Measurements from ENCODE around the gene MAPK10. TPM values are rescaled to one million over a fixed set of nuclear protein-coding genes. Genes with fewer than 3 reads are reported as not detected.

MAPK10 gene
- total RNA-seq, 6 experiments from 2014 or later: 0.79 to 1.8 (median 1.1) TPM

GRCh38 chr4:86160426-86160825 is 199.4 kb downstream of the MAPK10 start:
- Mint-ChIP-seq H3K36me3 (ENCODE audit: low read depth) (no peaks in the 10 kb centered on the region), H3K27me3 (ENCODE audit: insufficient read depth) (peaks cover 1% of the 10 kb centered on the region), H3K9me3 (no peaks in the 10 kb centered on the region), H3K27ac (no peak overlapping the region), H3K4me1 (ENCODE audit: low read depth) (no peaks in the 10 kb centered on the region), H3K4me3 (no peak overlapping the region)
- TF ChIP-seq CTCF (IDR thresholded peaks at IDR 0.05): no peak
- DNase-seq: no peak

GRCh38 chr4:86159216-86159615 is 200.6 kb downstream of the MAPK10 start:
- H3K4me3 Mint-ChIP-seq: no peak overlapping the region
- no peaks in the 10 kb centered on the region for H3K4me1 Mint-ChIP-seq (ENCODE audit: low read depth)
- peaks cover 1% of the 10 kb centered on the region for H3K27me3 Mint-ChIP-seq (ENCODE audit: insufficient read depth)
- no peaks in the 10 kb centered on the region for H3K36me3 Mint-ChIP-seq (ENCODE audit: low read depth)
- H3K27ac Mint-ChIP-seq: no peak overlapping the region
- no peaks in the 10 kb centered on the region for H3K9me3 Mint-ChIP-seq
- DNase-seq: no peak
- TF ChIP-seq CTCF (IDR thresholded peaks at IDR 0.05): no peak

- DNase-seq: no peak
- Mint-ChIP-seq H3K9me3 (no peaks in the 10 kb centered on the region), H3K27me3 (ENCODE audit: insufficient read depth) (no peaks in the 10 kb centered on the region; the same call in none of the 2 replicates), H3K4me1 (ENCODE audit: low read depth) (no peaks in the 10 kb centered on the region), H3K36me3 (ENCODE audit: low read depth) (no peaks in the 10 kb centered on the region), H3K27ac (no peak overlapping the region), H3K4me3 (no peak overlapping the region)
- TF ChIP-seq CTCF (IDR thresholded peaks at IDR 0.05): no peak
These were observed 203.3 kb downstream of the MAPK10 start for GRCh38 chr4:86156531-86156930.

GRCh38 chr4:86155766-86156165 is 204.1 kb downstream of the MAPK10 start:
- TF ChIP-seq CTCF (IDR thresholded peaks at IDR 0.05): no peak
- Mint-ChIP-seq H3K9me3 (no peaks in the 10 kb centered on the region), H3K27me3 (ENCODE audit: insufficient read depth) (no peaks in the 10 kb centered on the region; the same call in none of the 2 replicates), H3K27ac (no peak overlapping the region), H3K4me1 (ENCODE audit: low read depth) (no peaks in the 10 kb centered on the region), H3K4me3 (no peak overlapping the region), H3K36me3 (ENCODE audit: low read depth) (no peaks in the 10 kb centered on the region)
- no peak for DNase-seq

GRCh38 chr4:86152454-86152853 is 207.4 kb downstream of the MAPK10 start:
- no peak overlapping the region for H3K27ac Mint-ChIP-seq
- DNase-seq: no peak
- no peaks in the 10 kb centered on the region; the same call in 1 of the 2 replicates for H3K27me3 Mint-ChIP-seq (ENCODE audit: insufficient read depth)
- no peaks in the 10 kb centered on the region for H3K36me3 Mint-ChIP-seq (ENCODE audit: low read depth)
- no peak for TF ChIP-seq CTCF (IDR thresholded peaks at IDR 0.05)
- no peaks in the 10 kb centered on the region for H3K4me1 Mint-ChIP-seq (ENCODE audit: low read depth)
- H3K4me3 Mint-ChIP-seq: no peak overlapping the region
- H3K9me3 Mint-ChIP-seq: no peaks in the 10 kb centered on the region

GRCh38 chr4:86151196-86151595 is 208.7 kb downstream of the MAPK10 start:
- no peak for TF ChIP-seq CTCF (IDR thresholded peaks at IDR 0.05)
- no peak overlapping the region for H3K27ac Mint-ChIP-seq
- no peak for DNase-seq
- no peaks in the 10 kb centered on the region for H3K9me3 Mint-ChIP-seq
- no peaks in the 10 kb centered on the region for H3K4me1 Mint-ChIP-seq (ENCODE audit: low read depth)
- H3K36me3 Mint-ChIP-seq (ENCODE audit: low read depth): no peaks in the 10 kb centered on the region
- H3K4me3 Mint-ChIP-seq: no peak overlapping the region
- no peaks in the 10 kb centered on the region; the same call in none of the 2 replicates for H3K27me3 Mint-ChIP-seq (ENCODE audit: insufficient read depth)
